IMR-90 (cell line): ENCODE measurements around the gene TCF12. TPM values are rescaled to one million over a fixed set of nuclear protein-coding genes. Genes with fewer than 3 reads are reported as not detected.
A peak's percentile ranks its signal among the peaks of the same experiment; 100 is the strongest.

Experiments used
- ATAC-seq: fragments of 200-7000 bp; cut with Tn5 transposase; 2 replicates; pipeline ENCODE4 v1.9.1; 2020; ENCODE audit warnings: low read depth, mild to moderate bottlenecking, moderate library complexity
- BruUV-seq: library from RNA; stranded (reverse); fragments of 400-500 nt; replicated peaks from 2 replicates; lab custom pipeline; 2021; lab: Mats Ljungman, UMichigan
- CTCF ChIA-PET: fragments of 300-600 bp; formaldehyde crosslinking; extraction: SDS; loops from one replicate; lab custom pipeline; 2021; ENCODE audit warnings: antibody characterized with exemption; lab: Yijun Ruan, JAX
- POLR2A ChIA-PET: fragments of 300-600 bp; sonication (Branson Sonifier 250); formaldehyde crosslinking; loops from one replicate; lab custom pipeline; 2022; ENCODE audit warnings: antibody characterized with exemption; ENCODE audit not compliant: unreplicated experiment; lab: Charles Lee
- DNase-seq: peaks from one replicate; pipeline ENCODE4 v3.0.0; 2013
- H2AFZ ChIP-seq: replicated peaks from 2 replicates; pipeline ENCODE3; 2013; ENCODE audit warnings: low read length, mild to moderate bottlenecking; ENCODE audit not compliant: poor library complexity
- H2AK5ac ChIP-seq: 2 replicates; pipeline ENCODE4 v1.6.1; 2013; ENCODE audit warnings: low read depth, low read length, inconsistent platforms
- H2AK9ac ChIP-seq: replicated peaks from 2 replicates; pipeline ENCODE3; 2013; ENCODE audit warnings: mild to moderate bottlenecking, low read depth, low read length, moderate library complexity; ENCODE audit not compliant: poor library complexity
- H2BK120ac ChIP-seq: 2 replicates; pipeline ENCODE4 v1.6.1; 2013; ENCODE audit warnings: low read depth, low read length, inconsistent platforms
- H2BK15ac ChIP-seq: 3 replicates; pipeline ENCODE4 v1.6.1; 2013; ENCODE audit warnings: low read depth, low read length, inconsistent platforms
- H2BK20ac ChIP-seq: 2 replicates; pipeline ENCODE4 v1.6.1; 2013; ENCODE audit warnings: low read depth, mild to moderate bottlenecking, inconsistent platforms, low read length, moderate library complexity
- H2BK5ac ChIP-seq: 2 replicates; pipeline ENCODE4 v1.6.1; 2013; ENCODE audit warnings: mild to moderate bottlenecking, low read depth, low read length, inconsistent platforms; ENCODE audit not compliant: poor library complexity, severe bottlenecking
- H3K14ac ChIP-seq: replicated peaks from 2 replicates; pipeline ENCODE4 v1.6.1; 2013; ENCODE audit warnings: low read depth, low read length, inconsistent platforms
- H3K18ac ChIP-seq: 2 replicates; pipeline ENCODE4 v1.6.1; 2013; ENCODE audit warnings: low read depth, low read length, control low read depth
- H3K23ac ChIP-seq: 2 replicates; pipeline ENCODE4 v1.6.1; 2013; ENCODE audit warnings: low read depth, low read length, inconsistent platforms
- H3K27ac ChIP-seq: 2 replicates; pipeline ENCODE4 v1.5.1; 2013; ENCODE audit warnings: mild to moderate bottlenecking, control low read depth, low read length; ENCODE audit not compliant: insufficient read depth
- H3K27me3 ChIP-seq: 2 replicates; pipeline ENCODE4 v1.6.1; 2013; ENCODE audit warnings: low read length; ENCODE audit not compliant: control insufficient read depth, insufficient read depth
- H3K36me3 ChIP-seq: 2 replicates; pipeline ENCODE4 v1.6.1; 2013; ENCODE audit warnings: low read length, mixed read lengths; ENCODE audit not compliant: control insufficient read depth, insufficient read depth
- H3K4ac ChIP-seq: 2 replicates; pipeline ENCODE4 v1.6.1; 2013; ENCODE audit warnings: low read depth, low read length, inconsistent platforms
- H3K4me1 ChIP-seq: 2 replicates; pipeline ENCODE4 v1.6.1; 2013; ENCODE audit warnings: low read length, mixed read lengths; ENCODE audit not compliant: control insufficient read depth, insufficient read depth
- H3K4me2 ChIP-seq: 2 replicates; pipeline ENCODE4 v1.6.1; 2013; ENCODE audit warnings: low read depth, mild to moderate bottlenecking, control low read depth, low read length, moderate library complexity
- H3K4me3 ChIP-seq: 2 replicates; pipeline ENCODE4 v1.5.1; 2013; ENCODE audit warnings: low read depth, mild to moderate bottlenecking, control low read depth, low read length, moderate library complexity; ENCODE audit not compliant: insufficient read depth
- H3K56ac ChIP-seq: 2 replicates; pipeline ENCODE4 v1.6.1; 2013; ENCODE audit warnings: low read length, inconsistent platforms; ENCODE audit not compliant: insufficient read depth; ENCODE audit errors: extremely low read depth
- H3K79me1 ChIP-seq, 2 experiments: 2 replicates each; pipeline ENCODE4 v1.6.1; 2013; ENCODE audit warnings: low read length in 2 of 2, inconsistent platforms in 1 of 2, low read depth in 1 of 2
- H3K9ac ChIP-seq: 2 replicates; pipeline ENCODE4 v1.6.1; 2013; ENCODE audit warnings: low read depth, low read length, control low read depth
- H3K9me1 ChIP-seq: 2 replicates; pipeline ENCODE4 v1.6.1; 2013; ENCODE audit warnings: low read length, inconsistent platforms; ENCODE audit not compliant: insufficient read depth
- H3K9me3 ChIP-seq: 2 replicates; pipeline ENCODE4 v1.6.1; 2013; ENCODE audit warnings: low read length; ENCODE audit not compliant: control insufficient read depth, insufficient read depth
- H4K20me1 ChIP-seq: 2 replicates; pipeline ENCODE4 v1.6.1; 2013; ENCODE audit warnings: low read length, inconsistent platforms; ENCODE audit not compliant: insufficient read depth
- H4K5ac ChIP-seq: 2 replicates; pipeline ENCODE4 v1.6.1; 2013; ENCODE audit warnings: mild to moderate bottlenecking, low read depth, low read length, control low read depth
- H4K8ac ChIP-seq, 2 experiments: 2 replicates each; pipeline ENCODE4 v1.6.1; 2013; ENCODE audit warnings: low read depth in 2 of 2, low read length in 2 of 2, control low read depth in 1 of 2, inconsistent platforms in 1 of 2
- H4K91ac ChIP-seq: 2 replicates; pipeline ENCODE4 v1.6.1; 2013; ENCODE audit warnings: low read depth, low read length, inconsistent platforms; ENCODE audit not compliant: insufficient read depth
- BHLHE40 ChIP-seq: fragments of 150-350 bp; IDR thresholded peaks from 2 replicates; pipeline ENCODE4 v1.6.1; 2016; ENCODE audit warnings: mild to moderate bottlenecking, low read depth, low read length
- CHD1 ChIP-seq: IDR thresholded peaks from 2 replicates; pipeline ENCODE4 v1.6.1; 2012; ENCODE audit warnings: low read depth, low read length, improper control_type of control experiment
- FOS ChIP-seq: fragments of 150-350 bp; IDR thresholded peaks from 2 replicates; pipeline ENCODE4 v1.6.1; 2016; ENCODE audit warnings: low read depth, low read length
- MAFK ChIP-seq: IDR thresholded peaks from 2 replicates; pipeline ENCODE4 v1.6.1; 2012; ENCODE audit warnings: low read depth, low read length, improper control_type of control experiment
- MAZ ChIP-seq: IDR thresholded peaks from 2 replicates; pipeline ENCODE4 v1.6.1; 2012; ENCODE audit warnings: low read depth, mild to moderate bottlenecking, low read length, improper control_type of control experiment, moderate library complexity, borderline replicate concordance
- MXI1 ChIP-seq: IDR thresholded peaks from 2 replicates; pipeline ENCODE4 v1.6.1; 2012; ENCODE audit warnings: low read depth, mild to moderate bottlenecking, low read length, moderate library complexity, borderline replicate concordance
- NFE2L2 ChIP-seq: fragments of 150-350 bp; IDR thresholded peaks from 2 replicates; pipeline ENCODE4 v1.6.1; 2016; ENCODE audit warnings: low read depth, mild to moderate bottlenecking, low read length
- RCOR1 ChIP-seq: IDR thresholded peaks from 2 replicates; pipeline ENCODE4 v1.6.1; 2012; ENCODE audit warnings: mild to moderate bottlenecking, low read length, improper control_type of control experiment; ENCODE audit not compliant: insufficient replicate concordance
- SMC3 ChIP-seq: fragments of 150-350 bp; IDR thresholded peaks from 2 replicates; pipeline ENCODE4 v1.6.1; 2016; ENCODE audit warnings: low read depth, mild to moderate bottlenecking, antibody characterized with exemption, low read length, moderate library complexity
- WGBS, 2 experiments: methylation state at CpG; one replicate each; pipeline versions ENCODE4 v1.1.5 to v1.1.7; 2013; ENCODE audit warnings: missing lambda C conversion rate in 2 of 2; ENCODE audit not compliant: insufficient read length in 1 of 2; ENCODE audit errors: extremely low coverage in 2 of 2; 5-methylcytosine and 5-hydroxymethylcytosine counted together
- dilution Hi-C: fragments of 300-500 bp; cut with HindIII; formaldehyde crosslinking; loops from one replicate; pipeline ENCODE4 v1.14.3; 2018; ENCODE audit warnings: low sequenced_read_pairs; ENCODE audit not compliant: unreplicated experiment
- in situ Hi-C: fragments of 300-500 bp; cut with MboI; formaldehyde crosslinking; loops from 3 replicates; pipeline ENCODE4 v1.14.3; 2019; ENCODE audit warnings: low sequenced_read_pairs, inconsistent platforms, mixed read lengths
- intact Hi-C: fragments of 100-400 bp; cut with micrococcal nuclease; formaldehyde crosslinking; loops from 2 replicates; pipeline ENCODE4 v1.10.0; 2022
- polyA plus RNA-seq, 3 experiments: library from polyadenylated mRNA; depleted of rRNA; stranded (reverse); fragments of >200 nt; gene quantifications; 2 replicates each; pipeline ENCODE4 v1.2.3, GENCODE V29; 2012; ENCODE audit warnings: low replicate concordance in 1 of 3
- total RNA-seq: library from RNA; depleted of rRNA; stranded (reverse); fragments of >200 nt; gene quantifications from 2 replicates; pipeline ENCODE4 v1.2.3, GENCODE V29; 2012

TCF12 gene
- total and polyA plus RNA-seq, 2 of the 4 experiments (the other 2 are of a cell fraction): 79.4 to 160 TPM

GRCh38 chr15:57060799-57061198, 142.4 kb downstream of the TCF12 start:
- H3K56ac ChIP-seq: no peak overlapping the region

More at GRCh38 chr15:57060799-57061198, 142.4 kb downstream of the TCF12 start:
- no TSS peak for BruUV-seq
- peak; percentile 89 for DNase-seq
- Histone ChIP-seq H4K91ac (no peak overlapping the region), H3K4me2 (peak overlapping the region; percentile 6; the same call in 1 of the 2 replicates), H3K23ac (peak overlapping the region; percentile 68; the same call in 1 of the 2 replicates), H3K4ac (no peak overlapping the region), H4K5ac (no peak overlapping the region), H3K18ac (no peak overlapping the region), H2AK5ac (no peak overlapping the region), H3K27ac (no peak overlapping the region), H4K8ac (no peak overlapping the region; a peak in 1 of 4 replicates), H3K79me1 (peaks cover 18 to 62% of the 10 kb centered on the region in 2 experiments), H3K14ac (no peak overlapping the region), H2BK20ac (peak overlapping the region; percentile 95; the same call in 1 of the 2 replicates), H2AFZ (no peak overlapping the region), H3K9me3 (no peaks in the 10 kb centered on the region), H2BK120ac (no peak overlapping the region), H3K9me1 (peaks cover 9% of the 10 kb centered on the region), H3K4me1 (peaks cover 16% of the 10 kb centered on the region), H4K20me1 (peaks cover 24% of the 10 kb centered on the region; the same call in 1 of the 2 replicates), H3K9ac (no peak overlapping the region), H3K4me3 (no peak overlapping the region), H2BK5ac (peak overlapping the region; percentile 86), H3K36me3 (no peaks in the 10 kb centered on the region), H2AK9ac (no peak overlapping the region), H2BK15ac (no peak overlapping the region), H3K27me3 (no peaks in the 10 kb centered on the region)
- WGBS, 2 experiments: no CpG with 5 or more reads among the region's 2 CpGs
- intact Hi-C loops (no loop called here), dilution Hi-C loops (no loop called here), in situ Hi-C loops (no loop called here)
- ChIA-PET CTCF (no interaction called here), POLR2A (no interaction called here)
- no peak for TF ChIP-seq SMC3
- TF ChIP-seq FOS: peak; percentile 64
- TF ChIP-seq NFE2L2: no peak
- TF ChIP-seq BHLHE40: no peak
- no peak for TF ChIP-seq MXI1
- no peak for TF ChIP-seq MAZ
- no peak for TF ChIP-seq CHD1
- peak; percentile 40 for TF ChIP-seq RCOR1
- TF ChIP-seq MAFK: no peak
- peak; percentile 84 for ATAC-seq
